HepG2 (cell line): ENCODE data around the gene RHOT1. TPM values are rescaled to one million over a fixed set of nuclear protein-coding genes. Genes with fewer than 3 reads are reported as not detected.

ENCODE experiments used
- ATAC-seq: fragments of 200-7000 bp; cut with Tn5 transposase; 3 replicates; pipeline ENCODE4 v1.9.1; 2020; ENCODE audit warnings: mild to moderate bottlenecking, moderate library complexity
- BruUV-seq: library from RNA; stranded (reverse); fragments of 400-500 nt; replicated peaks from 2 replicates; lab custom pipeline; 2021; lab: Mats Ljungman, UMichigan
- CTCF ChIA-PET: fragments of 300-600 bp; formaldehyde crosslinking; extraction: SDS; loops from one replicate; lab custom pipeline; 2021; ENCODE audit warnings: low total read pairs, inconsistent platforms, low intra/inter-chr PET ratio; lab: Yijun Ruan, JAX
- POLR2A ChIA-PET: fragments of 350-600 bp; sonication (Branson Sonifier 250); formaldehyde crosslinking; loops from one replicate; lab custom pipeline; 2020; ENCODE audit warnings: antibody characterized with exemption, inconsistent platforms; lab: Yijun Ruan, JAX
- DNase-seq: peaks from one replicate; pipeline ENCODE4 v3.0.0-alpha.2; 2015; ENCODE audit warnings: low spot score
- FAIRE-seq: peaks from 3 replicates; lab custom pipeline; 2011; peaks lifted over from hg19 to GRCh38; lab: Jason Lieb, UNC
- H2AFZ ChIP-seq: one replicate; pipeline ENCODE4 v1.6.1; 2011; ENCODE audit warnings: low read length, inconsistent platforms
- H3K27ac ChIP-seq: fragments of 300-600 bp; 3 replicates; pipeline ENCODE4 v1.8.0; 2011; ENCODE audit warnings: mixed run types, mild to moderate bottlenecking, mixed read lengths, low read length, inconsistent platforms; ENCODE audit not compliant: insufficient read depth; ENCODE audit errors: extremely low read length
- H3K27me3 ChIP-seq, 2 experiments: fragments of 200-600 bp in 1 of 2; 2 replicates in 1 of 2; 3 replicates in 1 of 2; pipeline versions ENCODE4 v1.6.0 to v1.8.0; 2011; ENCODE audit warnings: low read length in 2 of 2, mild to moderate bottlenecking in 2 of 2, moderate library complexity in 2 of 2, inconsistent platforms in 1 of 2; ENCODE audit not compliant: insufficient read depth in 2 of 2, control insufficient read depth in 1 of 2
- H3K36me3 ChIP-seq, 2 experiments: fragments of 200-600 bp in 1 of 2; replicated peaks in 1 of 2; 2 replicates in 1 of 2; 3 replicates in 1 of 2; pipeline versions ENCODE4 v1.5.1 to v1.8.0; 2011; ENCODE audit warnings: low read length in 2 of 2, inconsistent platforms in 1 of 2; ENCODE audit not compliant: insufficient read depth in 2 of 2, control insufficient read depth in 1 of 2
- H3K4me1 ChIP-seq: 2 replicates; pipeline ENCODE4 v1.5.1; 2012; ENCODE audit warnings: low read length, inconsistent platforms; ENCODE audit not compliant: insufficient read depth
- H3K4me2 ChIP-seq: 2 replicates; pipeline ENCODE4 v1.6.0; 2011; ENCODE audit warnings: low read depth, low read length, inconsistent platforms
- H3K4me3 ChIP-seq, 3 experiments: fragments of 200-600 bp in 1 of 3; sonication (generic), shearing (Covaris generic) in 1 of 3; replicated peaks in 1 of 3; 2 replicates each; pipeline ENCODE4 v1.5.1; 2011 to 2016; ENCODE audit warnings: low read length in 3 of 3, inconsistent platforms in 2 of 3, low read depth in 2 of 3, mild to moderate bottlenecking in 2 of 3, control low read depth in 1 of 3, mixed read lengths in 1 of 3; ENCODE audit not compliant: insufficient read depth in 1 of 3
- H3K79me2 ChIP-seq: one replicate; pipeline ENCODE4 v1.6.1; 2011; ENCODE audit warnings: low read length, inconsistent platforms; ENCODE audit not compliant: insufficient read depth
- H3K9ac ChIP-seq: 2 replicates; pipeline ENCODE4 v1.6.0; 2011; ENCODE audit warnings: mild to moderate bottlenecking, low read depth, low read length, inconsistent platforms; ENCODE audit not compliant: insufficient read depth
- H3K9me3 ChIP-seq: 2 replicates; pipeline ENCODE4 v1.5.1; 2012; ENCODE audit warnings: mild to moderate bottlenecking, low read length
- H4K20me1 ChIP-seq: 2 replicates; pipeline ENCODE4 v1.6.0; 2011; ENCODE audit warnings: inconsistent platforms, mild to moderate bottlenecking, low read length, moderate library complexity; ENCODE audit not compliant: insufficient read depth
- FOSL2 ChIP-seq: sonication (generic); formaldehyde crosslinking; IDR thresholded peaks from 2 replicates; pipeline ENCODE4 v1.4.0; 2020; ENCODE audit warnings: missing genetic modification reagents
- FOXM1 ChIP-seq: sonication (generic); formaldehyde crosslinking; IDR thresholded peaks from 2 replicates; pipeline ENCODE4 v1.5.0; 2020; ENCODE audit warnings: missing genetic modification reagents
- HNRNPLL ChIP-seq: fragments of 200-400 bp; formaldehyde crosslinking; IDR thresholded peaks from 2 replicates; pipeline ENCODE4 v1.6.1; 2017; ENCODE audit warnings: mild to moderate bottlenecking, low read depth, low read length; ENCODE audit not compliant: poor library complexity, severe bottlenecking
- MED13 ChIP-seq: sonication (generic); formaldehyde crosslinking; IDR thresholded peaks from 2 replicates; pipeline ENCODE4 v1.5.0; 2020; ENCODE audit warnings: missing genetic modification reagents
- POLR2A ChIP-seq, 2 experiments: IDR thresholded peaks; 2 replicates each; pipeline ENCODE4 v1.6.1; 2011; ENCODE audit warnings: low read depth in 2 of 2, low read length in 2 of 2, mild to moderate bottlenecking in 1 of 2, moderate library complexity in 1 of 2; ENCODE audit not compliant: insufficient read depth in 1 of 2
- RAD21 ChIP-seq: fragments of 450-650 bp; formaldehyde crosslinking; IDR thresholded peaks from 2 replicates; pipeline ENCODE4 v1.5.0; 2020; ENCODE audit warnings: mild to moderate bottlenecking
- SSRP1 ChIP-seq: IDR thresholded peaks from 2 replicates; pipeline ENCODE4 v1.6.1; 2016; ENCODE audit warnings: control low read depth
- ZBTB7B ChIP-seq: sonication (generic); formaldehyde crosslinking; IDR thresholded peaks from 2 replicates; pipeline ENCODE4 v1.4.0; 2020; ENCODE audit warnings: missing genetic modification reagents
- ZNF30 ChIP-seq: sonication (generic); formaldehyde crosslinking; IDR thresholded peaks from 2 replicates; pipeline ENCODE4 v1.5.0; 2020; ENCODE audit warnings: mild to moderate bottlenecking, missing genetic modification reagents
- ZNF530 ChIP-seq: sonication (generic); formaldehyde crosslinking; IDR thresholded peaks from 2 replicates; pipeline ENCODE4 v1.5.0; 2020; ENCODE audit warnings: low read depth, mild to moderate bottlenecking, missing genetic modification reagents
- WGBS: methylation state at CpG from one replicate; pipeline ENCODE4 v1.1.6; 2017; ENCODE audit warnings: low lambda C conversion rate; 5-methylcytosine and 5-hydroxymethylcytosine counted together
- in situ Hi-C: cut with HindIII; loops from 2 replicates; pipeline ENCODE4 v1.10.0; 2017; ENCODE audit warnings: low pct_unique_long_range_greater_than_20kb; ENCODE audit not compliant: extremely low pct_ligation_motif_present
- intact Hi-C: fragments of 100-400 bp; cut with micrococcal nuclease; formaldehyde crosslinking; loops from one replicate; pipeline ENCODE4 v1.10.0; 2022; ENCODE audit not compliant: unreplicated experiment
- polyA plus RNA-seq, 8 experiments: library from polyadenylated mRNA; depleted of rRNA in 3 of 8; stranded (reverse) in 7 of 8; unstranded in 1 of 8; fragments of >200 nt; fragmentation: Illumina TruSeq in 4 of 8; extraction: Trizol in 4 of 8; gene quantifications; 2 replicates each; pipeline versions ENCODE4 v1.2.1 to v1.2.3, GENCODE V29; 2011 to 2016; ENCODE audit warnings: low read depth in 4 of 8, missing spikeins in 1 of 8, mixed read lengths in 1 of 8; ENCODE audit not compliant: insufficient read depth in 1 of 8
- total RNA-seq, 5 experiments: library from RNA; depleted of rRNA; stranded (reverse); fragments of >200 nt; fragmentation: Illumina TruSeq; extraction: Trizol; gene quantifications; 2 replicates each; pipeline ENCODE4 v1.2.3, GENCODE V29; 2016; ENCODE audit warnings: low read depth in 1 of 5
- TF ChIP-seq, protein P1 (sequence below): sonication (generic); formaldehyde crosslinking; IDR thresholded peaks from 2 replicates; pipeline ENCODE4 v1.4.0; 2020; ENCODE audit warnings: missing genetic modification reagents
- TF ChIP-seq, protein P2 (sequence below): sonication (generic); formaldehyde crosslinking; IDR thresholded peaks from one replicate; pipeline ENCODE4 v1.5.1; 2020; ENCODE audit warnings: mild to moderate bottlenecking, missing genetic modification reagents; ENCODE audit errors: not compliant biosample characterization

The RHOT1 gene
- total and polyA plus RNA-seq, 2 of the 13 experiments (the other 11 are each of a cell fraction or from before 2014, with no cell fraction given) = 25.6 to 41.5 TPM

DNA sequence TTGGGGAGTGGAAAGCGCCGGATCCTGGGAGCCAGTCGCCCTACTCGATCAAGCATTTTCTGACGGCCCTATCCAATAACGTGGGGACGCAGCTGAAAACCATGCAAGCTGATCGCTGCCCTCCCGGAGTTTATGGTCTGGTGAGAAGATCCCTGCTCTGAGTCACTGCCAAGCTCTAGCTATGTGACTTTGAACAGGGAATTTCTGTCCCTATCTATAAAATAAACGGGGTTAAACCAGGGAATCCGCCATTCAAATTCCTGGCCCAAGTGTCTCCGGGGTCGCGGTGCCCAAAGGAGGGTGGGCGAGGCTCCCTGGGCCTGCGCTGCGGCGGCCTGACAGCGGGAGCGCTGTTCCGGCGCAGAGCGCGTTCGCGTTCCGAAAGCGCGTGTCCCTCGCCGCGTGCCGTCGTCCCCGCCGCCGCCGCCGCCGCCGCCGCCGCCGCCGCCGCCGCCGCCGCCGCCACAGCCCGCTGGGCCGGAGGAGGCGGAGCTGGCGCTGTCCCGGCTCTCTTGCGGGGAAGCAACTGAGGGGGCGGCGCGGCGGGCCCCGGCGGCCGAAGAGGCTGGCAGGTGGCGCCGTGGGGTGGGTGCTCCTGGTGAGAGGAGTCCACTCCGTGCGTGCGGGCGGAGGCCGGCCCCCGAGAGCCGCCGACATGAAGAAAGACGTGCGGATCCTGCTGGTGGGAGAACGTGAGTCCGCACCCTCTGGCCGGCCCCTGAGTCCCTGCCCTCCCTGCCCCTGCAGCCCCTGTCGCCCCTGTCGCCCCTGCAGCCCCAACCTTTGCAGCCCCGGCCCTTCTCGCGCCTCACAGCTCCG lies at the start of gene RHOT1 (continued):
- TF ChIP-seq ZNF530 (CRISPR knock-in tag) (no peak), SSRP1 (CRISPR knock-in tag) (no peak), FOXM1 (CRISPR knock-in tag) (no peak), FOSL2 (peak; percentile 4; the same call in 1 of the 2 replicates), MED13 (no peak), HNRNPLL (peak; percentile 83)

DNA sequence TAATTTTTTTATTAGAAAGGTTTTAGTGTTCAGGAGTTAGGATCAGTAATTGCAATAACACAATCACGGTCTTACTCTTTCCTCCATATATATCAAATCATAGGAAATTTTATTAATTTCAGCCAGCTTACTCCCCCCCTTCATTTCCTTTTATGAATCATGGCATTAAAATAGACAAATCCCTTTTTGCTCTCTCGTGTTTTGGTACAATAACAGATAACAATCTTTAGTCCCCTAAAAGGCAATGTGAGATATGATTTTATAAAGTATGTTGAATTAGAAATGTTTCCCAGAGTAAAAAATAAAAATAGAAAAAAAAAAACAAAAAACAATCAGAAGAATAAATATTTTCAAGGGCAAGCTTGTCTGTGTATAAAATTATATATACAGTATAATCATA lies 42.6 kb upstream of the RHOT1 start:
- intact Hi-C loops (no loop called here), in situ Hi-C loops (no loop called here)
- BruUV-seq = no TSS peak
- Histone ChIP-seq H3K36me3 (no peaks in the 10 kb centered on the region), H3K27me3 (no peaks in the 10 kb centered on the region), H3K4me3 (no peak overlapping the region), H4K20me1 (no peaks in the 10 kb centered on the region), H3K9ac (no peak overlapping the region), H3K9me3 (no peaks in the 10 kb centered on the region), H2AFZ (no peak overlapping the region), H3K4me1 (peaks cover 12% of the 10 kb centered on the region; the same call in 1 of the 2 replicates), H3K4me2 (no peak overlapping the region), H3K27ac (no peak overlapping the region), H3K79me2 (no peaks in the 10 kb centered on the region)
- ATAC-seq (no peak), FAIRE-seq (no peak), DNase-seq (no peak)
- 5% methylated on average over 2 of the region's 2 CpGs for WGBS
- POLR2A ChIA-PET = no interaction called here
- CTCF ChIA-PET = no interaction called here
- TF ChIP-seq ZBTB7B (no peak), RAD21 (CRISPR knock-in tag) (no peak), POLR2A (IDR thresholded peaks at IDR 0.05; ENCODE audit: insufficient read depth in 1 of 2, low read depth in 2 of 2, low read length in 2 of 2) (no peak), ZNF30 (CRISPR knock-in tag) (no peak)
- TF ChIP-seq, protein P1, sequence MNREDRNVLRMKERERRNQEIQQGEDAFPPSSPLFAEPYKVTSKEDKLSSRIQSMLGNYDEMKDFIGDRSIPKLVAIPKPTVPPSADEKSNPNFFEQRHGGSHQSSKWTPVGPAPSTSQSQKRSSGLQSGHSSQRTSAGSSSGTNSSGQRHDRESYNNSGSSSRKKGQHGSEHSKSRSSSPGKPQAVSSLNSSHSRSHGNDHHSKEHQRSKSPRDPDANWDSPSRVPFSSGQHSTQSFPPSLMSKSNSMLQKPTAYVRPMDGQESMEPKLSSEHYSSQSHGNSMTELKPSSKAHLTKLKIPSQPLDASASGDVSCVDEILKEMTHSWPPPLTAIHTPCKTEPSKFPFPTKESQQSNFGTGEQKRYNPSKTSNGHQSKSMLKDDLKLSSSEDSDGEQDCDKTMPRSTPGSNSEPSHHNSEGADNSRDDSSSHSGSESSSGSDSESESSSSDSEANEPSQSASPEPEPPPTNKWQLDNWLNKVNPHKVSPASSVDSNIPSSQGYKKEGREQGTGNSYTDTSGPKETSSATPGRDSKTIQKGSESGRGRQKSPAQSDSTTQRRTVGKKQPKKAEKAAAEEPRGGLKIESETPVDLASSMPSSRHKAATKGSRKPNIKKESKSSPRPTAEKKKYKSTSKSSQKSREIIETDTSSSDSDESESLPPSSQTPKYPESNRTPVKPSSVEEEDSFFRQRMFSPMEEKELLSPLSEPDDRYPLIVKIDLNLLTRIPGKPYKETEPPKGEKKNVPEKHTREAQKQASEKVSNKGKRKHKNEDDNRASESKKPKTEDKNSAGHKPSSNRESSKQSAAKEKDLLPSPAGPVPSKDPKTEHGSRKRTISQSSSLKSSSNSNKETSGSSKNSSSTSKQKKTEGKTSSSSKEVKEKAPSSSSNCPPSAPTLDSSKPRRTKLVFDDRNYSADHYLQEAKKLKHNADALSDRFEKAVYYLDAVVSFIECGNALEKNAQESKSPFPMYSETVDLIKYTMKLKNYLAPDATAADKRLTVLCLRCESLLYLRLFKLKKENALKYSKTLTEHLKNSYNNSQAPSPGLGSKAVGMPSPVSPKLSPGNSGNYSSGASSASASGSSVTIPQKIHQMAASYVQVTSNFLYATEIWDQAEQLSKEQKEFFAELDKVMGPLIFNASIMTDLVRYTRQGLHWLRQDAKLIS (CRISPR knock-in tag) = no peak
- TF ChIP-seq, protein P2, sequence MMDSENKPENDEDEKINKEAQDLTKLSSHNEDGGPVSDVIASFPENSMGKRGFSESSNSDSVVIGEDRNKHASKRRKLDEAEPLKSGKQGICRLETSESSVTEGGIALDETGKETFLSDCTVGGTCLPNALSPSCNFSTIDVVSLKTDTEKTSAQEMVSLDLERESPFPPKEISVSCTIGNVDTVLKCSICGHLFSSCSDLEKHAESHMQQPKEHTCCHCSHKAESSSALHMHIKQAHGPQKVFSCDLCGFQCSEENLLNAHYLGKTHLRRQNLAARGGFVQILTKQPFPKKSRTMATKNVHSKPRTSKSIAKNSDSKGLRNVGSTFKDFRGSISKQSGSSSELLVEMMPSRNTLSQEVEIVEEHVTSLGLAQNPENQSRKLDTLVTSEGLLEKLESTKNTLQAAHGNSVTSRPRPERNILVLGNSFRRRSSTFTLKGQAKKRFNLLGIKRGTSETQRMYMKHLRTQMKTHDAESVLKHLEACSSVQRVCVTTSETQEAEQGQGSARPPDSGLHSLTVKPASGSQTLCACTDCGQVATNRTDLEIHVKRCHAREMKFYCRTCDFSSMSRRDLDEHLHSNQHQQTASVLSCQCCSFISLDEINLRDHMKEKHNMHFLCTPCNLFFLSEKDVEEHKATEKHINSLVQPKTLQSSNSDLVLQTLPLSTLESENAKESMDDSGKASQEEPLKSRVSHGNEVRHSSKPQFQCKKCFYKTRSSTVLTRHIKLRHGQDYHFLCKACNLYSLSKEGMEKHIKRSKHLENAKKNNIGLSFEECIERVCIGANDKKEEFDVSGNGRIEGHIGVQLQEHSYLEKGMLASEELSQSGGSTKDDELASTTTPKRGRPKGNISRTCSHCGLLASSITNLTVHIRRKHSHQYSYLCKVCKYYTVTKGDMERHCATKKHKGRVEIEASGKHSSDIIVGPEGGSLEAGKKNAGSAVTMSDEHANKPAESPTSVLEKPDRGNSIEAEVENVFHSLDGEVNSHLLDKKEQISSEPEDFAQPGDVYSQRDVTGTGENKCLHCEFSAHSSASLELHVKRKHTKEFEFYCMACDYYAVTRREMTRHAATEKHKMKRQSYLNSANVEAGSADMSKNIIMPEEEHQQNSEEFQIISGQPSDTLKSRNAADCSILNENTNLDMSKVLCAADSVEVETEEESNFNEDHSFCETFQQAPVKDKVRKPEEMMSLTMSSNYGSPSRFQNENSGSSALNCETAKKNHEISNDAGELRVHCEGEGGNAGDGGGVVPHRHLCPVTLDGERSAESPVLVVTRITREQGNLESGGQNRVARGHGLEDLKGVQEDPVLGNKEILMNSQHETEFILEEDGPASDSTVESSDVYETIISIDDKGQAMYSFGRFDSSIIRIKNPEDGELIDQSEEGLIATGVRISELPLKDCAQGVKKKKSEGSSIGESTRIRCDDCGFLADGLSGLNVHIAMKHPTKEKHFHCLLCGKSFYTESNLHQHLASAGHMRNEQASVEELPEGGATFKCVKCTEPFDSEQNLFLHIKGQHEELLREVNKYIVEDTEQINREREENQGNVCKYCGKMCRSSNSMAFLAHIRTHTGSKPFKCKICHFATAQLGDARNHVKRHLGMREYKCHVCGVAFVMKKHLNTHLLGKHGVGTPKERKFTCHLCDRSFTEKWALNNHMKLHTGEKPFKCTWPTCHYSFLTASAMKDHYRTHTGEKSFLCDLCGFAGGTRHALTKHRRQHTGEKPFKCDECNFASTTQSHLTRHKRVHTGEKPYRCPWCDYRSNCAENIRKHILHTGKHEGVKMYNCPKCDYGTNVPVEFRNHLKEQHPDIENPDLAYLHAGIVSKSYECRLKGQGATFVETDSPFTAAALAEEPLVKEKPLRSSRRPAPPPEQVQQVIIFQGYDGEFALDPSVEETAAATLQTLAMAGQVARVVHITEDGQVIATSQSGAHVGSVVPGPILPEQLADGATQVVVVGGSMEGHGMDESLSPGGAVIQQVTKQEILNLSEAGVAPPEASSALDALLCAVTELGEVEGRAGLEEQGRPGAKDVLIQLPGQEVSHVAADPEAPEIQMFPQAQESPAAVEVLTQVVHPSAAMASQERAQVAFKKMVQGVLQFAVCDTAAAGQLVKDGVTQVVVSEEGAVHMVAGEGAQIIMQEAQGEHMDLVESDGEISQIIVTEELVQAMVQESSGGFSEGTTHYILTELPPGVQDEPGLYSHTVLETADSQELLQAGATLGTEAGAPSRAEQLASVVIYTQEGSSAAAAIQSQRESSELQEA (CRISPR knock-in tag) = no peak
